ENCODE results near the gene DCDC2. TPM values are rescaled to one million over a fixed set of nuclear protein-coding genes. Genes with fewer than 3 reads are reported as not detected.

DCDC2 gene
- total and polyA plus RNA-seq, 10 donors = 0.02 to 0.03 TPM; not detected in 8

DNA sequence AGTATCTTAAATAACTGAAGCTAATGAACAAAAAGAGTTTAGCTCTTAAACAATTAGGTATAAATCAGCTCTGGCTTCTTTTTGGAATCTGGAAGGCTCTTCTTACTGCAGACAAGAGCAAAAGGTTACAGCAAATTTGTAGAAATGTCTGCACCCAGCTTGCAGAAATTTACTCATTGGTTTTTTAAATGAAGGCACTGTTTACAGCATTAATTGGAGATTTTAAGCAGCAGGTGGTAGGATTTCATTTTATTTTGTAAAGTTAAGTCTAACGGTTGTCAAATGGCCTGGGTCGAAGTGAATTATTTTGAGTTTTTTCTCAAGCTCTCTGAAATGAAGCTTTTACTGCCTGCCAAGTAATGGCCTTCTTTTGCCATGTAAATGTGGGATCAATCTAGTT, 129.7 kb downstream of the DCDC2 start:
- TF ChIP-seq POLR2A (IDR thresholded peaks at IDR 0.05) = no peak
- TF ChIP-seq, protein P1, sequence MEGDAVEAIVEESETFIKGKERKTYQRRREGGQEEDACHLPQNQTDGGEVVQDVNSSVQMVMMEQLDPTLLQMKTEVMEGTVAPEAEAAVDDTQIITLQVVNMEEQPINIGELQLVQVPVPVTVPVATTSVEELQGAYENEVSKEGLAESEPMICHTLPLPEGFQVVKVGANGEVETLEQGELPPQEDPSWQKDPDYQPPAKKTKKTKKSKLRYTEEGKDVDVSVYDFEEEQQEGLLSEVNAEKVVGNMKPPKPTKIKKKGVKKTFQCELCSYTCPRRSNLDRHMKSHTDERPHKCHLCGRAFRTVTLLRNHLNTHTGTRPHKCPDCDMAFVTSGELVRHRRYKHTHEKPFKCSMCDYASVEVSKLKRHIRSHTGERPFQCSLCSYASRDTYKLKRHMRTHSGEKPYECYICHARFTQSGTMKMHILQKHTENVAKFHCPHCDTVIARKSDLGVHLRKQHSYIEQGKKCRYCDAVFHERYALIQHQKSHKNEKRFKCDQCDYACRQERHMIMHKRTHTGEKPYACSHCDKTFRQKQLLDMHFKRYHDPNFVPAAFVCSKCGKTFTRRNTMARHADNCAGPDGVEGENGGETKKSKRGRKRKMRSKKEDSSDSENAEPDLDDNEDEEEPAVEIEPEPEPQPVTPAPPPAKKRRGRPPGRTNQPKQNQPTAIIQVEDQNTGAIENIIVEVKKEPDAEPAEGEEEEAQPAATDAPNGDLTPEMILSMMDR (IDR thresholded peaks at IDR 0.05 in 8 of 11, conservative IDR thresholded peaks at IDR 0.05 in 3 of 11) = no peak
- no peak for TF ChIP-seq POLR2AphosphoS5 (IDR thresholded peaks at IDR 0.05)
- no peak for DNase-seq
- H3K27ac ChIP-seq = no peak overlapping the region
- intact Hi-C loops (cut with DNase I; ENCODE audit: low total_unique reads) = no loop called here
- H3K4me1 ChIP-seq = no peaks in the 10 kb centered on the region
- 62 to 83% (median 66%) methylated on average over 2 of the region's 2 CpGs for WGBS, 5 donors
- H3K4me3 ChIP-seq = no peak overlapping the region
- H3K36me3 ChIP-seq = no peaks in the 10 kb centered on the region
- peaks cover 0 to 18% (median 0%) of the 10 kb centered on the region in 7 donors for H3K27me3 ChIP-seq (replicated peaks in 1 of 7)
- no peaks in the 10 kb centered on the region for H3K9me3 ChIP-seq

GRCh38 chr6:24227556-24227955, 130.3 kb downstream of the DCDC2 start:
- Histone ChIP-seq H3K27me3 (replicated peaks in 1 of 7) (peaks cover 0 to 18% (median 0%) of the 10 kb centered on the region in 7 donors), H3K9me3 (no peaks in the 10 kb centered on the region), H3K4me1 (no peaks in the 10 kb centered on the region), H3K36me3 (no peaks in the 10 kb centered on the region), H3K27ac (no peak overlapping the region), H3K4me3 (no peak overlapping the region)
- no peak for TF ChIP-seq POLR2A (IDR thresholded peaks at IDR 0.05)
- intact Hi-C loops (cut with DNase I; ENCODE audit: low total_unique reads) = no loop called here
- DNase-seq = no peak
- 24 to 76% (median 57%) methylated on average over 4 of the region's 4 CpGs for WGBS, 5 donors

GRCh38 chr6:24226541-24226940, 131.3 kb downstream of the DCDC2 start:
- peaks cover 0 to 18% (median 0%) of the 10 kb centered on the region in 7 donors for H3K27me3 ChIP-seq (replicated peaks in 1 of 7)
- no peak for DNase-seq
- TF ChIP-seq POLR2AphosphoS5 (IDR thresholded peaks at IDR 0.05) (no peak), POLR2A (IDR thresholded peaks at IDR 0.05) (no peak)
- TF ChIP-seq, protein P1 (IDR thresholded peaks at IDR 0.05 in 8 of 11, conservative IDR thresholded peaks at IDR 0.05 in 3 of 11) = no peak
- whole genome bisulfite sequencing, 5 donors = 73 to 87% (median 84%) methylated on average over 3 of the region's 3 CpGs
- no peak overlapping the region for H3K4me3 ChIP-seq
- no peaks in the 10 kb centered on the region for H3K9me3 ChIP-seq
- no peak overlapping the region for H3K27ac ChIP-seq
- intact Hi-C loops (cut with DNase I; ENCODE audit: low total_unique reads) = no loop called here
- H3K4me1 ChIP-seq = no peaks in the 10 kb centered on the region
- H3K36me3 ChIP-seq = no peaks in the 10 kb centered on the region

- H3K4me1 ChIP-seq = no peaks in the 10 kb centered on the region
- no peaks in the 10 kb centered on the region for H3K9me3 ChIP-seq
- H3K27me3 ChIP-seq (replicated peaks in 1 of 7) = peaks cover 0 to 15% (median 0%) of the 10 kb centered on the region in 7 donors
- WGBS, 5 donors = 94 to 97% (median 97%) methylated on average over 2 of the region's 2 CpGs
- no peak for DNase-seq
- intact Hi-C loops (cut with DNase I; ENCODE audit: low total_unique reads) = no loop called here
- no peak overlapping the region for H3K4me3 ChIP-seq
- H3K27ac ChIP-seq = no peak overlapping the region
- no peaks in the 10 kb centered on the region for H3K36me3 ChIP-seq
- TF ChIP-seq POLR2AphosphoS5 (IDR thresholded peaks at IDR 0.05) = no peak
- TF ChIP-seq, protein P1 (IDR thresholded peaks at IDR 0.05 in 8 of 11, conservative IDR thresholded peaks at IDR 0.05 in 3 of 11) = no peak
- no peak for TF ChIP-seq POLR2A (IDR thresholded peaks at IDR 0.05)
Measured at GRCh38 chr6:24225838-24226237, 132.0 kb downstream of the DCDC2 start.
